Lower leg skin (tissue), 4 donors: ENCODE results near the gene KLF4. TPM values are rescaled to one million over a fixed set of nuclear protein-coding genes. Genes with fewer than 3 reads are reported as not detected.
A peak's percentile ranks its signal among the peaks of the same experiment; 100 is the strongest.

Experiments
- DNase-seq, 2 donors: peaks; one replicate each; pipeline ENCODE4 v3.0.0-alpha.2; 2019; ENCODE audit warnings: low spot score in 2 of 2
- H3K4me3 ChIP-seq: fragments of 200-600 bp; sonication (generic); 2 replicates; pipeline ENCODE4 v1.5.1; 2017; ENCODE audit warnings: mild to moderate bottlenecking, low read depth; ENCODE audit not compliant: poor library complexity, severe bottlenecking
- CTCF ChIP-seq, 3 donors: fragments of 450-650 bp; IDR thresholded peaks; one replicate each; pipeline ENCODE4 v1.5.1; 2016; ENCODE audit warnings: antibody characterized with exemption in 3 of 3, mild to moderate bottlenecking in 3 of 3, moderate library complexity in 2 of 3
- POLR2A ChIP-seq, 2 donors: fragments of 450-650 bp; IDR thresholded peaks; one replicate each; pipeline ENCODE4 v1.6.1; 2016 to 2017; ENCODE audit warnings: antibody characterized with exemption in 2 of 2, mild to moderate bottlenecking in 1 of 2, moderate library complexity in 1 of 2
- WGBS, 2 donors: methylation state at CpG; one replicate each; pipeline ENCODE4 v1.1.5; 2018; 5-methylcytosine and 5-hydroxymethylcytosine counted together
- intact Hi-C: fragments of 100-400 bp; cut with DNase I; formaldehyde crosslinking; loops from one replicate; pipeline ENCODE4 v1.15.0; 2023; ENCODE audit warnings: low total_unique reads
- total RNA-seq, 4 donors: library from RNA; depleted of rRNA; stranded (reverse); fragments of >200 nt; gene quantifications; one replicate each; pipeline ENCODE4 v1.1.0, GENCODE V29; 2016

The KLF4 gene
- total RNA-seq, 4 donors from 2014 or later, result 562 to 846 (median 608) TPM

- H3K4me3 ChIP-seq, result peak overlapping the region; percentile 37
- WGBS, 2 donors, result 10 to 13% methylated on average over 44 to 67 of the region's 75 CpGs
- no peak for TF ChIP-seq POLR2A (IDR thresholded peaks at IDR 0.05)
- peak in 1 of 3 donors; percentile 29 for TF ChIP-seq CTCF (IDR thresholded peaks at IDR 0.05)
- DNase-seq, result peak; percentile 67 to 96
- intact Hi-C loops, result no loop called here
These were observed 23.8 kb downstream of the KLF4 start for GRCh38 chr9:107465467-107466451.

- TF ChIP-seq POLR2A (IDR thresholded peaks at IDR 0.05), result no peak
- no peak for TF ChIP-seq CTCF (IDR thresholded peaks at IDR 0.05)
- intact Hi-C loops, result no loop called here
- DNase-seq, result peak in 1 of 2 donors; percentile 40
- H3K4me3 ChIP-seq, result no peak overlapping the region
These were observed 25.1 kb downstream of the KLF4 start for GRCh38 chr9:107464516-107464915.

- DNase-seq, result no peak
- TF ChIP-seq CTCF (IDR thresholded peaks at IDR 0.05), result no peak
- TF ChIP-seq POLR2A (IDR thresholded peaks at IDR 0.05), result no peak
- no peak overlapping the region for H3K4me3 ChIP-seq
- 59 to 63% methylated on average over 4 of the region's 4 CpGs for WGBS, 2 donors
- intact Hi-C loops, result no loop called here
These were observed 26.9 kb downstream of the KLF4 start for GRCh38 chr9:107462691-107463090.

- 88 to 89% methylated on average over 6 of the region's 6 CpGs for WGBS, 2 donors
- TF ChIP-seq CTCF (IDR thresholded peaks at IDR 0.05), result no peak
- TF ChIP-seq POLR2A (IDR thresholded peaks at IDR 0.05), result no peak
- intact Hi-C loops, result no loop called here
- no peak for DNase-seq
- H3K4me3 ChIP-seq, result no peak overlapping the region
These were observed 29.2 kb downstream of the KLF4 start for GRCh38 chr9:107460153-107461023.

GRCh38 chr9:107455425-107456135 lies 34.0 kb downstream of the KLF4 start:
- WGBS, 2 donors, result 67 to 68% methylated on average over 6 of the region's 6 CpGs
- TF ChIP-seq CTCF (IDR thresholded peaks at IDR 0.05) (no peak), POLR2A (IDR thresholded peaks at IDR 0.05) (no peak)
- intact Hi-C loops, result no loop called here
- no peak overlapping the region for H3K4me3 ChIP-seq
- DNase-seq, result no peak
